Measurements from ENCODE around the gene DMAC2L.

Gene DMAC2L

DNA sequence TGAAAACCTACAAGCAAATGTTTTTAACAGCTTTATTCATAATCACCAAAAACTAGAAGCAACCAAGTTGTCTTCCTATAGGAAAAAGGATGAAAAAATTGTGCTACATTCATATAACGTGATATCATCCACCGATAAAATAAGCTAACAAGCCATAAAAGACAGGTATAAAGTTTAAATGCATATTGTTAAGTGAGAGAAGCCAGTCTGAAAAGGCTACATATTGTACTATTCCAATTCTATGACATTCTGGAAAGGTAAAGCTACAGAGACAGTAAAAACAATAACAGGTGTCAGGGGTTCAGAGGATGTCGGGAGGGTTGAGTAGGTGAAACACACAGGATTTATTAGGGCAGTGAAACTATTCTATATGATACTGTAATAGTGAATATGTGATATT, 61.8 kb downstream of the DMAC2L start:
- no peaks in the 10 kb centered on the region for H3K79me2 ChIP-seq (ENCODE audit: control insufficient read depth, low read length)
- H3F3A ChIP-seq (ENCODE audit: control insufficient read depth, insufficient read depth), result no peaks in the 10 kb centered on the region
- no peak overlapping the region for H3K27ac ChIP-seq (ENCODE audit: low read depth, low read length)
- no peaks in the 10 kb centered on the region for H3K9me2 ChIP-seq (replicated peaks; ENCODE audit: control insufficient read depth, low read length)
- H3K4me3 ChIP-seq (ENCODE audit: low read length), result no peak overlapping the region
- H3K4me2 ChIP-seq (ENCODE audit: low read length), result no peak overlapping the region
- no peaks in the 10 kb centered on the region for H3K36me3 ChIP-seq (ENCODE audit: control insufficient read depth, low read length)
- H4K20me1 ChIP-seq (ENCODE audit: control insufficient read depth, insufficient read depth, low read depth, low read length), result no peaks in the 10 kb centered on the region
- H3K9me3 ChIP-seq (ENCODE audit: control insufficient read depth, insufficient read depth, low read length), result no peaks in the 10 kb centered on the region
- no peaks in the 10 kb centered on the region for H3K4me1 ChIP-seq (ENCODE audit: control insufficient read depth, low read length)
- H3K27me3 ChIP-seq (ENCODE audit: control insufficient read depth, low read length), result no peaks in the 10 kb centered on the region
- TF ChIP-seq, protein P1, sequence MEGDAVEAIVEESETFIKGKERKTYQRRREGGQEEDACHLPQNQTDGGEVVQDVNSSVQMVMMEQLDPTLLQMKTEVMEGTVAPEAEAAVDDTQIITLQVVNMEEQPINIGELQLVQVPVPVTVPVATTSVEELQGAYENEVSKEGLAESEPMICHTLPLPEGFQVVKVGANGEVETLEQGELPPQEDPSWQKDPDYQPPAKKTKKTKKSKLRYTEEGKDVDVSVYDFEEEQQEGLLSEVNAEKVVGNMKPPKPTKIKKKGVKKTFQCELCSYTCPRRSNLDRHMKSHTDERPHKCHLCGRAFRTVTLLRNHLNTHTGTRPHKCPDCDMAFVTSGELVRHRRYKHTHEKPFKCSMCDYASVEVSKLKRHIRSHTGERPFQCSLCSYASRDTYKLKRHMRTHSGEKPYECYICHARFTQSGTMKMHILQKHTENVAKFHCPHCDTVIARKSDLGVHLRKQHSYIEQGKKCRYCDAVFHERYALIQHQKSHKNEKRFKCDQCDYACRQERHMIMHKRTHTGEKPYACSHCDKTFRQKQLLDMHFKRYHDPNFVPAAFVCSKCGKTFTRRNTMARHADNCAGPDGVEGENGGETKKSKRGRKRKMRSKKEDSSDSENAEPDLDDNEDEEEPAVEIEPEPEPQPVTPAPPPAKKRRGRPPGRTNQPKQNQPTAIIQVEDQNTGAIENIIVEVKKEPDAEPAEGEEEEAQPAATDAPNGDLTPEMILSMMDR (IDR thresholded peaks at IDR 0.05; ENCODE audit: low read depth, low read length, poor library complexity, severe bottlenecking), result no peak
- TF ChIP-seq EZH2phosphoT487 (IDR thresholded peaks at IDR 0.05; ENCODE audit: borderline replicate concordance, low read length), result no peak

DNA sequence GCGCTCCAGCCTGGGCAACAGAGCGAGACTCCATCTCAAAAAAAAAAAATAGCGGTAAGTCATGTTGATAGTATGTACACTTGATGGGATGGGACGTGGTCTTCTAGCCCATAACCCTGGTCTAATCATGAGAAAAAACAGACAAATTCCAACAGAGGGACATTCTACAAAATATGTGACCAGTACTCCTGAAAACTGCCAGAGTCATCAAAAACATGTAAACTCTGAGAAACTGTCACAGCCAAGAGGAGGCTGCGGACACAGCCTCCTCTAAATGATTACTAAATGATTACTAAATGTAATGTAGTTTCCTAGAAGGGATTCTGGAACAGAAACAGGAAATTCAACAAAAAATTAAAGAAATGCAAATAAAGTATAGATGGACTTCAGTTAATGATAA, 63.6 kb downstream of the DMAC2L start:
- no peak for TF ChIP-seq EZH2phosphoT487 (IDR thresholded peaks at IDR 0.05; ENCODE audit: borderline replicate concordance, low read length)
- TF ChIP-seq, protein P1 (IDR thresholded peaks at IDR 0.05; ENCODE audit: low read depth, low read length, poor library complexity, severe bottlenecking), result no peak
- no peaks in the 10 kb centered on the region for H3K9me2 ChIP-seq (replicated peaks; ENCODE audit: control insufficient read depth, low read length)

More for the DNA sequence above, 63.6 kb downstream of the DMAC2L start:
- no peaks in the 10 kb centered on the region for H3K36me3 ChIP-seq (ENCODE audit: control insufficient read depth, low read length)
- no peaks in the 10 kb centered on the region for H4K20me1 ChIP-seq (ENCODE audit: control insufficient read depth, insufficient read depth, low read depth, low read length)
- no peaks in the 10 kb centered on the region for H3F3A ChIP-seq (ENCODE audit: control insufficient read depth, insufficient read depth)
- no peaks in the 10 kb centered on the region for H3K27me3 ChIP-seq (ENCODE audit: control insufficient read depth, low read length)
- no peaks in the 10 kb centered on the region for H3K79me2 ChIP-seq (ENCODE audit: control insufficient read depth, low read length)
- H3K4me1 ChIP-seq (ENCODE audit: control insufficient read depth, low read length), result no peaks in the 10 kb centered on the region
- no peaks in the 10 kb centered on the region for H3K9me3 ChIP-seq (ENCODE audit: control insufficient read depth, insufficient read depth, low read length)
- H3K4me3 ChIP-seq (ENCODE audit: low read length), result no peak overlapping the region
- no peak overlapping the region for H3K27ac ChIP-seq (ENCODE audit: low read depth, low read length)
- H3K4me2 ChIP-seq (ENCODE audit: low read length), result no peak overlapping the region
